Gastrocnemius medialis (tissue), 4 donors: ENCODE data around the gene NOS1AP. TPM values are rescaled to one million over a fixed set of nuclear protein-coding genes. Genes with fewer than 3 reads are reported as not detected.

Source experiments
- ATAC-seq, 2 donors: fragments of 150-250 bp; one replicate each; pipeline ENCODE4 v1.9.1; 2016
- DNase-seq, 2 donors: peaks; one replicate each; pipeline ENCODE4 v3.0.0-alpha.2; 2019
- H3K27ac ChIP-seq, 4 donors: fragments of 200-600 bp; sonication (generic); 1 replicate in 1 of 4; 2 replicates in 3 of 4; pipeline ENCODE4 v1.5.1; 2016 to 2018; ENCODE audit warnings: mild to moderate bottlenecking in 2 of 4, moderate library complexity in 1 of 4
- H3K27me3 ChIP-seq, 3 donors: fragments of 200-600 bp; sonication (generic) in 2 of 3; 1 replicate in 1 of 3; 2 replicates in 2 of 3; pipeline versions ENCODE4 v1.5.1 to v1.6.0; 2016 to 2019; ENCODE audit warnings: mild to moderate bottlenecking in 1 of 3, moderate library complexity in 1 of 3
- H3K36me3 ChIP-seq, 2 donors: fragments of 200-600 bp; sonication (generic) in 1 of 2; one replicate each; pipeline ENCODE4 v1.5.1; 2017 to 2018
- H3K4me1 ChIP-seq, 2 donors: fragments of 200-600 bp; sonication (generic) in 1 of 2; one replicate each; pipeline ENCODE4 v1.5.1; 2016 to 2017; ENCODE audit warnings: mild to moderate bottlenecking in 2 of 2
- H3K4me3 ChIP-seq, 4 donors: fragments of 200-600 bp; sonication (generic) in 3 of 4; 1 replicate in 1 of 4; 2 replicates in 3 of 4; pipeline ENCODE4 v1.5.1; 2016 to 2019; ENCODE audit warnings: mild to moderate bottlenecking in 2 of 4
- H3K9me3 ChIP-seq, 3 donors: fragments of 200-600 bp; sonication (generic) in 2 of 3; 1 replicate in 1 of 3; 2 replicates in 2 of 3; pipeline ENCODE4 v1.5.1; 2016 to 2019
- CTCF ChIP-seq, 5 experiments: fragments of 450-650 bp in 3 of 5; fragments of 200-600 bp in 2 of 5; sonication (generic) in 2 of 5; IDR thresholded peaks in 4 of 5; conservative IDR thresholded peaks in 1 of 5; 1 replicate in 4 of 5; 2 replicates in 1 of 5; pipeline ENCODE4 v1.5.1; 2016 to 2019; ENCODE audit warnings: antibody characterized with exemption in 5 of 5, mild to moderate bottlenecking in 3 of 5, moderate library complexity in 3 of 5
- POLR2A ChIP-seq, 2 donors: fragments of 450-650 bp; IDR thresholded peaks; one replicate each; pipeline ENCODE4 v1.6.1; 2017; ENCODE audit warnings: antibody characterized with exemption in 2 of 2, mild to moderate bottlenecking in 2 of 2, moderate library complexity in 2 of 2
- in situ Hi-C, 4 donors: fragments of 200-750 bp; cut with MboI; loops; one replicate each; pipeline versions ENCODE4 v1.15.0 to v1.8.0; 2017; ENCODE audit warnings: low sequenced_read_pairs in 4 of 4
- intact Hi-C: fragments of 100-400 bp; cut with DNase I; formaldehyde crosslinking; loops from one replicate; pipeline ENCODE4 v1.15.1; 2023; ENCODE audit warnings: low total_unique reads
- total RNA-seq, 4 donors: library from RNA; depleted of rRNA; stranded (reverse); fragments of >200 nt; gene quantifications; one replicate each; pipeline versions ENCODE4 v1.1.0 to v1.2.3, GENCODE V29; 2016

Gene NOS1AP
- total RNA-seq, 4 donors from 2014 or later, result 0.20 to 0.40 (median 0.25) TPM

- no peak for TF ChIP-seq CTCF (IDR thresholded peaks at IDR 0.05 in 4 of 5, conservative IDR thresholded peaks at IDR 0.05 in 1 of 5)
- Histone ChIP-seq H3K27me3 (no peaks in the 10 kb centered on the region), H3K9me3 (no peaks in the 10 kb centered on the region), H3K36me3 (no peaks in the 10 kb centered on the region), H3K27ac (no peak overlapping the region), H3K4me3 (no peak overlapping the region), H3K4me1 (no peaks in the 10 kb centered on the region)
- intact Hi-C loops (no loop called here), in situ Hi-C loops (no loop called here)
- DNase-seq (no peak), ATAC-seq (no peak)
Observed at GRCh38 chr1:162177126-162177525, 107.6 kb downstream of the NOS1AP start.

GRCh38 chr1:162178432-162178831 is 108.9 kb downstream of the NOS1AP start:
- H3K4me3 ChIP-seq, result no peak overlapping the region
- no peaks in the 10 kb centered on the region for H3K4me1 ChIP-seq
- H3K36me3 ChIP-seq, result no peaks in the 10 kb centered on the region
- no peaks in the 10 kb centered on the region for H3K27me3 ChIP-seq
- in situ Hi-C loops, result no loop called here
- no peak for TF ChIP-seq CTCF (IDR thresholded peaks at IDR 0.05 in 4 of 5, conservative IDR thresholded peaks at IDR 0.05 in 1 of 5)
- TF ChIP-seq POLR2A (IDR thresholded peaks at IDR 0.05), result no peak
- no peak for DNase-seq
- H3K27ac ChIP-seq, result no peak overlapping the region
- H3K9me3 ChIP-seq, result no peaks in the 10 kb centered on the region
- no peak for ATAC-seq
- intact Hi-C loops, result no loop called here

- H3K27ac ChIP-seq, result no peak overlapping the region
- ATAC-seq (no peak), DNase-seq (no peak)
- no peaks in the 10 kb centered on the region for H3K4me1 ChIP-seq
- H3K27me3 ChIP-seq, result no peaks in the 10 kb centered on the region
- no peak overlapping the region for H3K4me3 ChIP-seq
- no peak for TF ChIP-seq POLR2A (IDR thresholded peaks at IDR 0.05)
- no peak for TF ChIP-seq CTCF (IDR thresholded peaks at IDR 0.05 in 4 of 5, conservative IDR thresholded peaks at IDR 0.05 in 1 of 5)
- H3K36me3 ChIP-seq, result no peaks in the 10 kb centered on the region
- intact Hi-C loops, result no loop called here
- in situ Hi-C loops, result no loop called here
- H3K9me3 ChIP-seq, result no peaks in the 10 kb centered on the region
Observed at GRCh38 chr1:162179121-162179520, 109.6 kb downstream of the NOS1AP start.

GRCh38 chr1:162180813-162181212 is 111.3 kb downstream of the NOS1AP start:
- H3K36me3 ChIP-seq, result no peaks in the 10 kb centered on the region
- no peaks in the 10 kb centered on the region for H3K9me3 ChIP-seq
- no peaks in the 10 kb centered on the region for H3K4me1 ChIP-seq
- in situ Hi-C loops, result no loop called here
- H3K27ac ChIP-seq, result no peak overlapping the region
- TF ChIP-seq POLR2A (IDR thresholded peaks at IDR 0.05) (no peak), CTCF (IDR thresholded peaks at IDR 0.05 in 4 of 5, conservative IDR thresholded peaks at IDR 0.05 in 1 of 5) (no peak)
- intact Hi-C loops, result no loop called here
- H3K27me3 ChIP-seq, result no peaks in the 10 kb centered on the region
- ATAC-seq, result no peak
- H3K4me3 ChIP-seq, result no peak overlapping the region
- no peak for DNase-seq

GRCh38 chr1:162182090-162182489 is 112.6 kb downstream of the NOS1AP start:
- no peaks in the 10 kb centered on the region for H3K36me3 ChIP-seq
- no peak for ATAC-seq
- no peaks in the 10 kb centered on the region for H3K4me1 ChIP-seq
- no peaks in the 10 kb centered on the region for H3K9me3 ChIP-seq
- TF ChIP-seq CTCF (IDR thresholded peaks at IDR 0.05 in 4 of 5, conservative IDR thresholded peaks at IDR 0.05 in 1 of 5) (no peak), POLR2A (IDR thresholded peaks at IDR 0.05) (no peak)
- no peaks in the 10 kb centered on the region for H3K27me3 ChIP-seq
- no peak for DNase-seq
- in situ Hi-C loops, result no loop called here
- no peak overlapping the region for H3K4me3 ChIP-seq
- intact Hi-C loops, result no loop called here
- no peak overlapping the region for H3K27ac ChIP-seq
